ENCODE results near the gene PPFIA1. TPM values are rescaled to one million over a fixed set of nuclear protein-coding genes. Genes with fewer than 3 reads are reported as not detected.

The PPFIA1 gene
- total RNA-seq, 1 donor from 2014 or later: 48.1 TPM

DNA sequence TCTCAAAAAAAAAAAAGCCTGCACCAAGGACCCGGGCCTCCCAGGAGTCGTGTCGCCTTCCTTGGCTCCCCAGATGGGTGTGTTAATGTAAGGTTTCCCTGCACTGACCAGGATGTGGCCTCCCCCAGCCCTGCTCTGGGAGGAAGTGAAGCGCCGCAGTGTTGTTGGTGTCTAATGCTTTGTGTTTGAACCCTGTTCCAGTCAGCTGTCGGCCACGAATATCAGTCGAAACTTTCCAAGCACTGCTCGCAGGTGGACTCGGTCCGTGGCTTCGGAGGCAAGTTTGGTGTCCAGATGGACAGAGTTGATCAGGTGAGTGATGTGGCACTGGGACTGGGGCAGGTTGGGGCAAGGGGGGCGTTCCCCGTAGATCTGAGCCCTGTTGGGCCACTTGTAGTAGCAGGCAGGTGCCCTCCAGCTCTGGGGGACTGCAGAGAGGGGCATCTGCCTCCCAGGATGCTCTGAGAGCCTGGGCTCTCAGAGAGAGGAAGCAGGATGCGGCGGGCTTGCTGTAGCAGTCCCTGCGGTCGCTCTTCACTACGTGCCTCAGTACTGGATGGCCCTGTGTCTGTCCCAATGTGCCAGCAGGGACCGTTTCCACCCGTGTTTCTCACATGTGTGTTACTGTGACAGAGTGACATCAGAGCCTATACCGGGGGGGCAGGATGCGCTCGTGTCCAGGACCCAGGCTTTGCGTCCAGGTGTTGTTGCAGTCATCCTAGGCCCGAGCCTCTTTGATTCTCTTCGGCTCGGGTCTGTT is 144.0 kb downstream of the PPFIA1 start:
- DNase-seq (ENCODE audit: low spot score): no peak

GRCh38 chr11:70415191-70415590 is 144.7 kb downstream of the PPFIA1 start:
- no peak for DNase-seq (ENCODE audit: low spot score)

DNA sequence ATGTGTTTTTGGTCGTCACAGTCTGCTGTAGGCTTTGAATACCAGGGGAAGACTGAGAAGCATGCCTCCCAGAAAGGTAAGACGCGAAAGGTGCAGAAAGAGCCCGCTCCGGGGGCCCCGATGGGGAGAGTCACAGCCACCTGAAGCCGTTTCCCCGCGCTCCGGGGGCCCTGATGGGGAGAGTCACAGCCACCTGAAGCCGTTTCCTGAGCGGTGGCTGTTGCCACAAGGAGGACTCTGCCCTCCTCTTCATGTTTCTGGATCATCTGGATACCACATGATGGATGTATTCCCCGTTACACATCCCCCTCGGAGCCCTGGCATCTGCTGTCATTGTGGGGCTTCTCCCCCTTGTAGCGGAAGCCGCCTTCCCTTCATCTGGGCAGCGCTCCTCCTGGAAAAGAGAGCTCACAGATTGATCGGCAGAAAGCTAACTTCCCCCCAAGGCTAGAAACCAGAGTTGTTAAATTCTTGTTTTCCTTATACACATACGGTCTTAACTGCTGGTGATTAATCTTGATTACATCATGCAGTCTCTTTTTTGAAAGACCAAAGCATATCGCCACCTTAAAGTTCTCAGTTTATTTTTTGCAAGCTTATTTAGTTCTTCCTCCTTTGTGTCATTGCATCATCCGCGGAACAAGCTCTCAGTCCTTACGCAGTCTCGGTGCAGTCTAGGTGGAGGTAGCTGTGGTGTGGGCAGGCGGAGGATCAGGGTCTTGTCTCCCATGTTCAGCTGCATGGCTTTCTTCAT is 145.3 kb downstream of the PPFIA1 start:
- no peak for DNase-seq (ENCODE audit: low spot score)

GRCh38 chr11:70416881-70417280 is 146.4 kb downstream of the PPFIA1 start:
- DNase-seq (ENCODE audit: low spot score): no peak

- DNase-seq (ENCODE audit: low spot score): no peak
Observed at GRCh38 chr11:70418130-70418529, 147.6 kb downstream of the PPFIA1 start.

DNA sequence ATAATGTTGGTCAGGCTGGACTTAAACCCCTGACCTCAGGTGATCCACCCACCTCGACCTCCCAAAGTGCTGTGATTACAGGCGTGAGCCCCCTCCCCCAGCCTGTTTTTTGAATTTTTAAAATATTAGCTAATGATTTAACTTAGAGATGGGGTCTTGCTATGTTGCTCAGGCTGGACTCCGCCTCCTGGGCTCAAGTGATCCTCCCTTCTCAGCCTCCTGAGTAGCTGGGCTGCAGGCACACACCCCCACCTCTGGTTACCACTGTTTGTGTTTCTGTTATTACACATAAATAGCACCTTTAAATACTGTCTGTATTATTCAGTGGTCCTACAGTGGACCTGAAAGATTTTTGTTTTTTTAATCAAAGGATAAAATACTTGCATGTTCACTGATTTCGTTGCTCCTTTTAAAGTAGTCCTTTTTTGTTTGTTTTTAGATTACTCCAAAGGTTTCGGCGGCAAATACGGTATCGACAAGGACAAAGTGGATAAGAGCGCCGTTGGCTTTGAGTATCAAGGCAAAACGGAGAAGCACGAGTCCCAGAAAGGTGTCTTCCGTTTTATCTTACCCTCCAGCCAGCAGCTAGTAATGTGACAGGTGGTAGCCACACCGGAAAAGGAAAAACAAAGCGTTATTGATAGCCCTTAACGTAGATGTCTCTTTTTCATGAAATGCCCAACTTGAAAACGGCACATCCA is 149.0 kb downstream of the PPFIA1 start:
- no peak for DNase-seq (ENCODE audit: low spot score)

- DNase-seq (ENCODE audit: low spot score): no peak
Observed at GRCh38 chr11:70420008-70420464, 149.5 kb downstream of the PPFIA1 start.

DNA sequence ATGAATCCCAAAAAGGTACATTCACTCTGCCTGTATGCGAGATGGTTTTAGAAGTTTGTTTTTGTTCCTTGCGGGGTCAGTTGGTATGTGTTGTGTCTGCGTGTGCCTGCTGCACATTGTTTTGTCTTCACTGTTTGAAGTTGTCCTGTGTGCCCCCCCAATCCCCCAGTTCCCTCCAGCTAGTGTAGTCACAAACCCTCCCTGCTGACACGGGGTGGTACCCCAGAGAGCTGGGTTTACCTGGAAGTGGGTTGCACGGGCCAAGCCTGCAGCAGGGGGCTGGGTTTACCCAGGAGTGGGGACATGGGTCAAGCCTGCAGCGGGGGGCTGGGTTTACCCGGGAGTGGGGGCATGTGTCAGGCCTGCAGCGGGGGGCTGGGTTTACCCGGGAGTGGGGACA is 150.0 kb downstream of the PPFIA1 start:
- no peak for DNase-seq (ENCODE audit: low spot score)

DNA sequence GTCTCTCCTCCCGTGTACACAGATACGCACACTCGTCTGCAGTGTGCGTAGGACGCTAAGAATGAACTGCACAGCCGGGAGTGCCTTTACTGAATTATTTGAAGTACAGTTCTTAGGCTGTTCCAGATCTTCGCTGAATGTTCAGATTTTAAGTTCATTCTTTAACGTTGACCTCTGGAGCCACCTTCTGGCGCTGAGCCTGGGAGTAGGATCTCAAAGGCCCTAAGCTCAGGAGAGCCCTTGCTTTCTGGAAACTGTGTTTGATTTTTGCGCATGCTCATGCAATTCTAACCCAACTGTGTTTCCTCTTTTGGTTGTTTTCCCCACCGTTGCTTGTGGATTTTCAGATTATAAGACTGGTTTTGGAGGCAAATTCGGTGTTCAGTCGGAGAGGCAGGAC is 150.6 kb downstream of the PPFIA1 start:
- DNase-seq (ENCODE audit: low spot score): no peak

GRCh38 chr11:70422692-70423522 is 152.4 kb downstream of the PPFIA1 start:
- DNase-seq (ENCODE audit: low spot score): no peak

- DNase-seq (ENCODE audit: low spot score): no peak
Observed at GRCh38 chr11:70423523-70424505, 153.3 kb downstream of the PPFIA1 start.

DNA sequence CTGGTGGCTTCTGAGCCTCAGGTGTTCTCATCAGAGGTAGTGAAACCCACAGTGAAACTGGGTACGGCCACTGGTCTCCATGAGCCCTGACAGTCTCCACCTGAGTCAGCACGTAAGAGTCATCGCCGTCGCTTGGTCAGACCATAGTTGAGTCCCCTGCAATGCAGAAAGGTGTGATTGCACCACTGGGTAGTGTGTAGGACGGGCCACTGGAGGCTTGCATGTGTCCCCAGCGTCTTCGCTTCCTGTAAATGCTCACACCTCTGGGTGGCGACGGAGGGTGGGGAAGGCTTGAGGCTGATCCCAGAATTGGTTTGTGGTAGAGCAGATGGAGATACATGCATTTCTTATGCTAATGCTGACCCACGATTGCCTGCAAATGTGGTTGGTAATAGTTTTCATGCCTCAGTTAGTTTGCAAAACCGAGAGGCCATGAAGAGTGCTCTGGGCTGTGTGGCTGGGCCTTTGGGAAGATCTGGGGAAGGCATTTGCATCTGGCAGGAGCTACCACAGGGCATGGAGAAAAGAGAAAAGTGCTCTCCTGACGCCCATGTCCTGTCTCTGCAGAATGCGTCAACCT is 154.4 kb downstream of the PPFIA1 start:
- no peak for DNase-seq (ENCODE audit: low spot score)

- no peak for DNase-seq (ENCODE audit: low spot score)
Observed at GRCh38 chr11:70427436-70427835, 156.9 kb downstream of the PPFIA1 start.

DNA sequence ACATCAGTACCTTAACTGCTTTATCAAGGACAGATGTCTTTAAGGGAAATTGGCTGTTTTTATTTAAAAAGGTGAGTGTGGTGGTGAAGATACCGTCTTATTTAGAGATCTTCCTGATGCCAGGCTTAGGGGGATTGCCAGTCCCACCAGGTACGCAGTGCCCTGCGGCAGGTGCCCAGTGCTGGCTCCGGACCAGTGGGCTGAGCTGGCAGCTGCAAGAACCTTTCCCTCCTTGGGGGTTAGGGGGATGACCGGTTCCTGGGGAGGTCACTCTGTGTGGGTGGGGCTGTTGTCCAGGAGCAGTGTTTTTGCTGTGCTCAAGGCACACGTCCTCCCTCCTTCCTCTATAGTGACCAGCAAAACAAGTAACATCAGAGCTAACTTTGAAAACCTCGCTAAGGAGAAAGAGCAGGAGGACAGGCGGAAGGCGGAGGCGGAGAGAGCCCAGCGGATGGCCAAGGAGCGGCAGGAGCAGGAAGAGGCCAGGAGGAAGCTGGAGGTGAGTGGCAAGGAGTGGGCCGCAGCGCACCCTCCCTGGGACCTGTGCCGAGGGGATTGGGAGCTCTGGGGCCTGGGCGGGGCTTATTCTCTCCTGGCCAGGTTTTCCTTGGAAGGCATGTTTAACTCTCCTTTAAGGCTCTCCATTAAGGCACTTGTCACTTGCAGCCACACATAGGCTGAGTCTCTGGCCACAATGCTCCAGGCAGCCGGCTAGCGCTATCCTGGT is 158.4 kb downstream of the PPFIA1 start:
- no peak for DNase-seq (ENCODE audit: low spot score)

DNA sequence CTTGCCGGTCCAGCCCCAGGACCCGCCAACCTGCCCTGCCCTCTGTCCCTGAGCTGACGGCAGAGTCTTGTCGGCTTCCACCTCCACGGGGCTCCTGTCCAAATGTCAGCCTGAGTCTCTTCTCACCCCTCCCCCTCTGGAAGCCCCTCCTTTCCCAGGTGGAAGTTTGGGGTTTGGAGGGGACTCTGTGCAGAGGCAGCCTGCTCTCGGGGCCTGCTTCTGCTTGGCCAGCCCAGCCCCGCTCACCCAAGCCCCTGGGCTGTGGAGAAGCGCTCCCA is 158.9 kb downstream of the PPFIA1 start:
- no peak for DNase-seq (ENCODE audit: low spot score)

DNA sequence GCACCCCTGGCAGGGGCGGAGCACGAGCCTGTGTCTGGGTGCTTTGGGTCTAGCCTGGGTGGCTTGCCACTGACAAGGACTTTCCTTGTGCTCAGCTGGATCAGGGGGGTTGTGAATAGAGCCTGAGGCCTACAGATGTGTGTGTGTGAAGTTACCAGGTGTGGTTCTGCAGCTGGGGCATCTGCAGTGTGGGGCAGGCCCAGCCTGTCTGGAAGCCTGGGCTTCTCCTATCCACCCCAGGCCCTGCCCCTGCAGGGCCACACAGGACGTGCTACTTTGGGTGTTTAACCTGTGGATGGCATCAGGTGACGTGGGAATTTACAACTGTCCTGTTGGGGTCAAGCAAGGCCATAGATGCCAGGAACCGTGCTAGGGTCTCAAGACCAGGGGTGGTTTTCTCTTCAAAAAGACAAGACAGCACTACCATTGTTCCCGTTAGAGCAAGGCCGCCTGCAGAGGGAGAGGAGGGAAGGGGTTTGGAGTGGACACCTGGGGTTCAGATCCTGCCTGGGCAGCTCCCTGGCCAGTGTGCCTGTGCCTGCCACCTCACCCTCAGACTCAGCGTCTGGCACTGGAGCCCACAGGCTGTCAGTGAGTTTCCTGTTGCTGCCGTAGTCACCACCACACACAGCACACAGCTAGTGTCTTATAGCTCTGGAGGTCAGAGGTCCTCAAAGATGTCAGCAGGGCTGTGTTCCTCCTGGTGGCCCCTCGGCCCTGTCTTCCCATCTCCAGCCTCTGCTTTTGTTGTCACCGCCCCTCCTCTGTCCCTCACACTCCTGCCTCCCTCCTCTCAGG is 159.4 kb downstream of the PPFIA1 start:
- no peak for DNase-seq (ENCODE audit: low spot score)

DNA sequence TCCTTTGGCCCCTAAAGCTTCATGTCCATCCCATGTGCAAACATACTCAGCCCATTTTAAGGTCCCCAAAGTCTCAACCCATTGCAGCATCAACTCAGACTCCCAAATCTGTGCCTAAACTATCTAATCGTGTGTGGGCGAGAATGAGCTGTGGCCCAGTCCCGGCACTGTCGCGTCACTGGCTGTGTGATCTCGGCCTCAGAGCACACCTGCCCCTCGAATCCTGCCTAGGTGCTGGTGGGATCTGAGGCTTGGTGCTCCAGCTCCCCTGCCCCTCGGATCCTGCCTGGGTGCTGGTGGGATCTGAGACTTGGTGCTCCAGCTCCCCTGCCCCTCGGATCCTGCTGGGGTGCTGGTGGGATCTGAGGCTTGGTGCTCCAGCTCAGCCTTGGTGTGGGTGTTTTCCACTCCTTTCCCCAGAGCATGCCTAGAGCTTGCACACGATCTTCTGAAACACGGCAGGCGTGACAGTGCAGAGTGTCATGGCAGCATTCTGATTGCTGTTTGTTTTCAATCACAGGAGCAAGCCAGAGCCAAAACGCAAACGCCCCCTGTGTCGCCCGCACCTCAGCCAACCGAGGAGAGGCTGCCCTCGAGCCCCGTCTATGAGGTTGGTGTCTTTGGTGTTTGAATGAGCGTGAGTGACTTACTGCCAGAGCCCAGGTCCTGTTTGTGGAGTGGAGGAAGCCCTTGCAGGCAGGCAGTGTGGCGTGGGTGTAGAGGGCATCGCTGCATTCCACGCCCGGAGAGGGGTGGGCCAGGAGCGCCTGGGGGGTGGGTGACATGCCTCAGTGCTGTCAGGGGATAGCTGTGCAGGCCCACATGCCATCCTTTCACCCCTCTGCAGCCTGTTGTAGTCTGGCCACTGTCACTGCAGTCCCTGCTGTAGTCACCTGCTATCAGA is 160.4 kb downstream of the PPFIA1 start:
- DNase-seq (ENCODE audit: low spot score): no peak

- DNase-seq (ENCODE audit: low spot score): no peak
Observed at GRCh38 chr11:70431611-70432010, 161.1 kb downstream of the PPFIA1 start.

Measured in mucosa of gallbladder (tissue), 1 donor.